ENCODE measurements around the gene FBXO3. TPM values are rescaled to one million over a fixed set of nuclear protein-coding genes. Genes with fewer than 3 reads are reported as not detected.

Gene FBXO3
- total RNA-seq, 2 experiments from 2014 or later: 14.9 to 17.0 TPM

GRCh38 chr11:33779849-33780528 is 5.7 kb upstream of the FBXO3 start:
- ATAC-seq: no peak
- Mint-ChIP-seq H3K27ac (no peak overlapping the region), H3K4me1 (peaks cover 8% of the 10 kb centered on the region), H3K4me3 (no peak overlapping the region), H3K9me3 (ENCODE audit: low read depth) (no peaks in the 10 kb centered on the region), H3K27me3 (peaks cover 65% of the 10 kb centered on the region), H3K36me3 (no peaks in the 10 kb centered on the region)
- CTCF ChIA-PET: no interaction called here
- no peak for DNase-seq

GRCh38 chr11:33778675-33779074 is 4.4 kb upstream of the FBXO3 start:
- Mint-ChIP-seq H3K36me3 (no peaks in the 10 kb centered on the region), H3K27ac (no peak overlapping the region), H3K4me1 (peaks cover 11% of the 10 kb centered on the region), H3K9me3 (ENCODE audit: low read depth) (no peaks in the 10 kb centered on the region), H3K27me3 (peaks cover 60% of the 10 kb centered on the region), H3K4me3 (no peak overlapping the region)
- DNase-seq (no peak), ATAC-seq (no peak)
- CTCF ChIA-PET: interaction anchor here (1.3 kb wide), 1 partner anchor 28 kb away, joined by 3 read pairs; no protein-coding TSS in a partner anchor

- CTCF ChIA-PET: interaction anchor here (0.8 to 1.3 kb wide), 2 partner anchors 29 to 36 kb away, joined by 3 to 4 read pairs; no protein-coding TSS in a partner anchor
- no peaks in the 10 kb centered on the region for H3K9me3 Mint-ChIP-seq (ENCODE audit: low read depth)
- peaks cover 56% of the 10 kb centered on the region for H3K27me3 Mint-ChIP-seq
- H3K27ac Mint-ChIP-seq: no peak overlapping the region
- H3K36me3 Mint-ChIP-seq: no peaks in the 10 kb centered on the region
- H3K4me1 Mint-ChIP-seq: peaks cover 16% of the 10 kb centered on the region
- no peak overlapping the region for H3K4me3 Mint-ChIP-seq
- no peak for ATAC-seq
- DNase-seq: no peak
These were observed 3.6 kb upstream of the FBXO3 start for GRCh38 chr11:33777906-33778305.

GRCh38 chr11:33775832-33776470 is 1.6 kb upstream of the FBXO3 start:
- no peak overlapping the region for H3K4me3 Mint-ChIP-seq
- CTCF ChIA-PET: interaction anchor here (1.7 kb wide), 1 partner anchor 416 kb away, joined by 4 read pairs; no protein-coding TSS in a partner anchor
- H3K27ac Mint-ChIP-seq: no peak overlapping the region
- H3K36me3 Mint-ChIP-seq: no peaks in the 10 kb centered on the region
- DNase-seq: no peak
- H3K9me3 Mint-ChIP-seq (ENCODE audit: low read depth): no peaks in the 10 kb centered on the region
- H3K27me3 Mint-ChIP-seq: peaks cover 46% of the 10 kb centered on the region
- H3K4me1 Mint-ChIP-seq: peaks cover 28% of the 10 kb centered on the region
- no peak for ATAC-seq

- DNase-seq: no peak
- peaks cover 28% of the 10 kb centered on the region for H3K4me1 Mint-ChIP-seq
- CTCF ChIA-PET: interaction anchor here (0.9 to 1.7 kb wide), 2 partner anchors 9 to 415 kb away, joined by 3 to 4 read pairs; no protein-coding TSS in a partner anchor
These were observed 1.1 kb upstream of the FBXO3 start for GRCh38 chr11:33775467-33775807.

GRCh38 chr11:33774736-33775466 is 581 bp upstream of the FBXO3 start:
- Mint-ChIP-seq H3K27ac (no peak overlapping the region), H3K36me3 (peaks cover 2% of the 10 kb centered on the region), H3K9me3 (ENCODE audit: low read depth) (no peaks in the 10 kb centered on the region), H3K4me1 (peaks cover 28% of the 10 kb centered on the region), H3K27me3 (peaks cover 36% of the 10 kb centered on the region), H3K4me3 (peak overlapping the region; percentile 93)
- ATAC-seq: peak; percentile 6
- no peak for DNase-seq
- CTCF ChIA-PET: interaction anchor here (0.9 to 1.7 kb wide), 2 partner anchors 10 to 415 kb away, joined by 3 to 4 read pairs; no protein-coding TSS in a partner anchor

More at GRCh38 chr11:33775467-33775807, 1.1 kb upstream of the FBXO3 start:
- peaks cover 42% of the 10 kb centered on the region for H3K27me3 Mint-ChIP-seq
- peak overlapping the region; percentile 93 for H3K4me3 Mint-ChIP-seq
- ATAC-seq: no peak
- H3K36me3 Mint-ChIP-seq: no peaks in the 10 kb centered on the region
- H3K27ac Mint-ChIP-seq: no peak overlapping the region
- no peaks in the 10 kb centered on the region for H3K9me3 Mint-ChIP-seq (ENCODE audit: low read depth)

- peaks cover 28% of the 10 kb centered on the region for H3K4me1 Mint-ChIP-seq
- H3K4me3 Mint-ChIP-seq: peak overlapping the region; percentile 93
- H3K36me3 Mint-ChIP-seq: peaks cover 10% of the 10 kb centered on the region
- ATAC-seq: peak; percentile 52
- H3K27me3 Mint-ChIP-seq: peaks cover 28% of the 10 kb centered on the region
- DNase-seq: peak; percentile 67
- H3K9me3 Mint-ChIP-seq (ENCODE audit: low read depth): no peaks in the 10 kb centered on the region
- CTCF ChIA-PET: interaction anchor here (0.8 to 1.2 kb wide), 3 partner anchors 23 to 34 kb away, joined by 3 read pairs; no protein-coding TSS in a partner anchor
- H3K27ac Mint-ChIP-seq: peak overlapping the region; percentile 91
These were observed 825 bp downstream of the FBXO3 start for GRCh38 chr11:33773404-33773986.

DNA sequence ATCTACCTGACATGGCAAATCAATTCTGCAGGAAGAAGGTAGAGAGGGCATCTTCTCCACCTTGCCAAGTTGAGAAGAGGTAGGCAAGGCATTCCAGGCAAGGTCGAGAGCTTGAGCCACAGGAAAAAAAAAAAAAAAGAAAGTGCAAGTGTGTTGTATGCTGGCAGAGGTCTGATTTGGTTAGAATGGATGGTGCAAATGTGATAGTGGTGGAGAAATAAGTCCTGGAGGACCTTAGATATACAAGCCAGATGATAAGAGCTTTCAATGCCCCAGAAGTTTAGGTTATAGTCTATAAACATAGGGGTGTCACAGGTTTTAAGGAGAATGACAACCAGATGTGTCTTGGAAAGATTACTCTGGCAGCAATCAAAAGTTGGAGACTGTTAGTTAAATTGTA is 1.4 kb downstream of the FBXO3 start:
- DNase-seq (no peak), ATAC-seq (no peak)
- H3K4me1 Mint-ChIP-seq: peaks cover 28% of the 10 kb centered on the region
- H3K36me3 Mint-ChIP-seq: peaks cover 12% of the 10 kb centered on the region
- no peak overlapping the region for H3K27ac Mint-ChIP-seq
- CTCF ChIA-PET: interaction anchor here (0.8 to 1.2 kb wide), 3 partner anchors 22 to 34 kb away, joined by 3 read pairs; no protein-coding TSS in a partner anchor
- H3K4me3 Mint-ChIP-seq: peak overlapping the region; percentile 93
- H3K9me3 Mint-ChIP-seq (ENCODE audit: low read depth): no peaks in the 10 kb centered on the region
- H3K27me3 Mint-ChIP-seq: peaks cover 22% of the 10 kb centered on the region

DNA sequence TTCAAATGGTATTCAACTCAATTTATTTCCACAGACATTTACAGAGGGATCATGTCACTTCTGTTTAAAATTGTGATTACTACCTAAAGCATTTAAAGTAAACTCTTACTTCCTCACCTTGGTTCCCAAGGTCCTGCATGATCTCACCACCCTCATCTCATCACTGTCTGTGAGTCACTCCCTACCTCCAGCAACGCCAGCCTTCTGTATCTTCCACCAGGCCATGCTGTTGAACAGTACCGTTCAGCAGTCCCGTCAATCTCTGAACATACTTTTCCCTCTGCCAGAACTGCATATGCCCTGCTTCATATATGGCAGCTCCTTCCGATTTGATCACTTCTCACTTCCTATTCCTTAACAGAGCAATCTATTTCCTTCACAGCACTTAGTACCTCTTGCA is 2.0 kb downstream of the FBXO3 start:
- H3K27me3 Mint-ChIP-seq: peaks cover 21% of the 10 kb centered on the region

GRCh38 chr11:33770236-33770635 is 4.1 kb downstream of the FBXO3 start:
- ATAC-seq: no peak
- DNase-seq: no peak
- H3K9me3 Mint-ChIP-seq (ENCODE audit: low read depth): no peaks in the 10 kb centered on the region
- H3K27ac Mint-ChIP-seq: no peak overlapping the region
- H3K27me3 Mint-ChIP-seq: peaks cover 7% of the 10 kb centered on the region
- H3K4me1 Mint-ChIP-seq: peaks cover 22% of the 10 kb centered on the region
- no peak overlapping the region for H3K4me3 Mint-ChIP-seq
- CTCF ChIA-PET: no interaction called here
- H3K36me3 Mint-ChIP-seq: peaks cover 27% of the 10 kb centered on the region

More for the DNA sequence above, 2.0 kb downstream of the FBXO3 start:
- peak overlapping the region; percentile 93 for H3K4me3 Mint-ChIP-seq
- ATAC-seq (no peak), DNase-seq (no peak)
- no peaks in the 10 kb centered on the region for H3K9me3 Mint-ChIP-seq (ENCODE audit: low read depth)
- CTCF ChIA-PET: interaction anchor here (1.0 kb wide), 1 partner anchor 30 kb away, joined by 4 read pairs; no protein-coding TSS in a partner anchor
- no peak overlapping the region for H3K27ac Mint-ChIP-seq
- H3K36me3 Mint-ChIP-seq: peaks cover 16% of the 10 kb centered on the region
- peaks cover 28% of the 10 kb centered on the region for H3K4me1 Mint-ChIP-seq

DNA sequence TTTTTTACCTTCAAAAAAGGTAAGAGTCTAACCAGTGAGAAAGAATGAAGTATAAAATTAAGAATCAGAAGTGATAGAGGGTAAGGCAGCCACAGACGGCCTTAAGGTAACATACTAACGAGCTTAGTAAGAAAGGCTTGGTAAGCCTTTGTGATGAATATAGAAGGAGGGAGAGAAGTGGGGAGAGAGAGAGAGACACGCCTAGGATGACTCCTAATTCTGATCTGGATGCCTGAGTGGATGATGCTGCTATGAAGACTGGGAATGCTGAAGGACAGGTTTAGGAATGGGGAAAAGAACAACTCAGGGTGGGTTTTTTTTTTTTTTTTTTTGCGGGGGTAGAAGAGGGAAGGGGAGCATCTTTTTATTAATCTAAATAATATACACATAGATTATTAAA is 4.8 kb downstream of the FBXO3 start:
- H3K27ac Mint-ChIP-seq: no peak overlapping the region

GRCh38 chr11:33767624-33768023 is 6.7 kb downstream of the FBXO3 start:
- Mint-ChIP-seq H3K27ac (no peak overlapping the region), H3K4me3 (no peak overlapping the region), H3K9me3 (ENCODE audit: low read depth) (no peaks in the 10 kb centered on the region), H3K27me3 (no peaks in the 10 kb centered on the region), H3K36me3 (peaks cover 42% of the 10 kb centered on the region), H3K4me1 (peaks cover 9% of the 10 kb centered on the region)
- DNase-seq (no peak), ATAC-seq (no peak)
- CTCF ChIA-PET: no interaction called here

More for the DNA sequence above, 4.8 kb downstream of the FBXO3 start:
- ATAC-seq (no peak), DNase-seq (no peak)
- Mint-ChIP-seq H3K4me3 (no peak overlapping the region), H3K9me3 (ENCODE audit: low read depth) (no peaks in the 10 kb centered on the region), H3K36me3 (peaks cover 30% of the 10 kb centered on the region), H3K4me1 (peaks cover 17% of the 10 kb centered on the region), H3K27me3 (peaks cover under 1% of the 10 kb centered on the region)
- CTCF ChIA-PET: no interaction called here

DNA sequence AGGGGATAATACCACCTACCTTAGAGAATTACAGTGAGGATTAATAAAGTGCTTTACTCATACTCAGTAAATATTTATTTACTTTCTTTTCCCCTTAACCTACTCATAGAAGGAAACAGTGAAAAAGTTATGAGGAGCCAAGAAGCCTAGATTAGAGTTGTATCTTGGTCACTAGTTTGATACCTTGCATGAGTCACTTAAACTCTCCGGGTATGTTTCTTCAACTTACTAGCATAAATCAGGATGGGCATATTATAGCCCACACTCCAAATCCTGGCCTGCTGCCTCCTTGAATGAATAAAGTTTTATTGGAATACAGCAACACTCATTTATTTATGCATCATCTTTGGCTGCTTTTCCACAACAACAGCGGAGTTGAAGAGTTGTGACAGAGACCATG is 8.2 kb downstream of the FBXO3 start:
- H3K27ac Mint-ChIP-seq: no peak overlapping the region
- H3K27me3 Mint-ChIP-seq: no peaks in the 10 kb centered on the region
- DNase-seq (no peak), ATAC-seq (no peak)
- H3K4me3 Mint-ChIP-seq: no peak overlapping the region
- CTCF ChIA-PET: no interaction called here
- H3K36me3 Mint-ChIP-seq: peaks cover 44% of the 10 kb centered on the region
- H3K4me1 Mint-ChIP-seq: no peaks in the 10 kb centered on the region
- no peaks in the 10 kb centered on the region for H3K9me3 Mint-ChIP-seq (ENCODE audit: low read depth)
